Stimulated activated CD8-positive, alpha-beta memory T cell treated with anti-CD3 and anti-CD28 coated beads, Interleukin-7, amount 100 ng/mL, for 1 hour (primary cell): ENCODE data around the gene CXorf38.
A peak's percentile ranks its signal among the peaks of the same experiment; 100 is the strongest.

Experiments used
- DNase-seq, 2 donors: peaks; one replicate each; pipeline ENCODE4 v3.0.0-alpha.2; 2020; ENCODE audit warnings: low read depth in 2 of 2

CXorf38 gene

GRCh38 chrX:40647307-40648197, at the start of gene CXorf38:
Gene CXorf38 (minus strand): TSS chrX:40647561. CDS start chrX:40647520, 41 bp downstream.
- peak; percentile 83 to 97 for DNase-seq

GRCh38 chrX:40694802-40695201, 47.4 kb upstream of the CXorf38 start:
- DNase-seq: no peak

GRCh38 chrX:40688929-40689328, 41.6 kb upstream of the CXorf38 start:
- no peak for DNase-seq

- DNase-seq: no peak
Measured at GRCh38 chrX:40687169-40687568, 39.8 kb upstream of the CXorf38 start.

GRCh38 chrX:40685362-40685918, 38.1 kb upstream of the CXorf38 start:
- DNase-seq: no peak

GRCh38 chrX:40684092-40684491, 36.7 kb upstream of the CXorf38 start:
- DNase-seq: no peak

- DNase-seq: no peak
Measured at GRCh38 chrX:40683245-40683644, 35.9 kb upstream of the CXorf38 start.

- no peak for DNase-seq
Measured at GRCh38 chrX:40671126-40671525, 23.8 kb upstream of the CXorf38 start.

GRCh38 chrX:40663880-40664630, 16.7 kb upstream of the CXorf38 start:
- no peak for DNase-seq

- no peak for DNase-seq
Measured at GRCh38 chrX:40663078-40663740, 15.8 kb upstream of the CXorf38 start.

GRCh38 chrX:40661489-40661888, 14.1 kb upstream of the CXorf38 start:
- no peak for DNase-seq

GRCh38 chrX:40660381-40660780, 13.0 kb upstream of the CXorf38 start:
- DNase-seq: no peak

GRCh38 chrX:40653535-40653934, 6.2 kb upstream of the CXorf38 start:
- DNase-seq: no peak

- no peak for DNase-seq
Measured at GRCh38 chrX:40652664-40653063, 5.3 kb upstream of the CXorf38 start.

- DNase-seq: peak; percentile 44 to 58
Measured at GRCh38 chrX:40651620-40652223, 4.4 kb upstream of the CXorf38 start.

- no peak for DNase-seq
Measured at GRCh38 chrX:40646489-40647306, 663 bp downstream of the CXorf38 start.

- DNase-seq: no peak
Measured at GRCh38 chrX:40644821-40645358, 2.5 kb downstream of the CXorf38 start.

- DNase-seq: no peak
Measured at GRCh38 chrX:40644176-40644575, 3.2 kb downstream of the CXorf38 start.

- no peak for DNase-seq
Measured at GRCh38 chrX:40637687-40638086, 9.7 kb downstream of the CXorf38 start.

GRCh38 chrX:40632199-40632598, 15.2 kb downstream of the CXorf38 start:
- DNase-seq: no peak
